Panc1 (cell line): ENCODE data around the gene WFDC5. TPM values are rescaled to one million over a fixed set of nuclear protein-coding genes. Genes with fewer than 3 reads are reported as not detected.
"Not testable (repeated sequence)": the region's sequence is repeated elsewhere in the genome, so short reads cannot be mapped to it uniquely, and the experiment has no call there.

Experiments used
- ATAC-seq: fragments of 200-7000 bp; cut with Tn5 transposase; 2 replicates; pipeline ENCODE4 v1.9.1; 2020; ENCODE audit warnings: mild to moderate bottlenecking, moderate library complexity
- BruUV-seq: library from RNA; stranded (reverse); fragments of 400-500 nt; replicated peaks from 2 replicates; lab custom pipeline; 2021; lab: Mats Ljungman, UMichigan
- CTCF ChIA-PET: fragments of 300-600 bp; sonication (Branson Sonifier 250); formaldehyde crosslinking; loops from one replicate; lab custom pipeline; 2022; ENCODE audit warnings: antibody characterized with exemption; lab: Charles Lee
- POLR2A ChIA-PET: fragments of 300-600 bp; sonication (Branson Sonifier 250); formaldehyde crosslinking; loops from one replicate; lab custom pipeline; 2022; ENCODE audit warnings: antibody characterized with exemption; lab: Charles Lee
- DNase-seq: peaks from one replicate; pipeline ENCODE4 v3.0.0-alpha.2; 2010; ENCODE audit warnings: low read depth, low spot score
- H3K27ac ChIP-seq: 2 replicates; pipeline ENCODE4 v1.5.1; 2011; ENCODE audit warnings: mild to moderate bottlenecking, low read length, inconsistent platforms
- H3K27me3 ChIP-seq: fragments of 200-500 bp; sonication (Bioruptor generic); 2 replicates; pipeline ENCODE4 v1.6.0; 2014; ENCODE audit warnings: low read length, inconsistent platforms; ENCODE audit not compliant: control insufficient read depth, insufficient read depth
- H3K36me3 ChIP-seq: fragments of 200-500 bp; sonication (Bioruptor generic); 2 replicates; pipeline ENCODE4 v1.5.1; 2014; ENCODE audit warnings: inconsistent platforms, mild to moderate bottlenecking, low read length, moderate library complexity; ENCODE audit not compliant: control insufficient read depth, insufficient read depth
- H3K4me1 ChIP-seq: 2 replicates; pipeline ENCODE4 v1.5.1; 2011; ENCODE audit warnings: inconsistent platforms, mild to moderate bottlenecking, low read length, moderate library complexity; ENCODE audit not compliant: control insufficient read depth, insufficient read depth
- H3K4me3 ChIP-seq, 2 experiments: 2 replicates each; pipeline ENCODE4 v1.5.1; 2011 to 2012; ENCODE audit warnings: low read depth in 2 of 2, low read length in 2 of 2, mild to moderate bottlenecking in 2 of 2, inconsistent platforms in 1 of 2, moderate library complexity in 1 of 2
- H3K9me3 ChIP-seq: fragments of 200-500 bp; sonication (Bioruptor generic); 2 replicates; pipeline ENCODE4 v1.5.1; 2014; ENCODE audit warnings: low read depth, mild to moderate bottlenecking, inconsistent platforms, low read length, moderate library complexity; ENCODE audit not compliant: control insufficient read depth, insufficient read depth
- POLR2AphosphoS5 ChIP-seq: IDR thresholded peaks from 2 replicates; pipeline ENCODE4 v1.6.1; 2012; ENCODE audit warnings: mild to moderate bottlenecking, low read depth, low read length, moderate library complexity
- SIN3A ChIP-seq: IDR thresholded peaks from 2 replicates; pipeline ENCODE4 v1.6.1; 2012; ENCODE audit warnings: low read depth, mild to moderate bottlenecking, low read length, moderate library complexity, borderline replicate concordance; ENCODE audit not compliant: insufficient read depth
- TCF7L2 ChIP-seq: IDR thresholded peaks from 2 replicates; pipeline ENCODE4 v1.6.1; 2011; ENCODE audit warnings: mild to moderate bottlenecking, low read depth, low read length, inconsistent platforms
- in situ Hi-C: cut with HindIII; loops from 2 replicates; pipeline ENCODE4 v1.10.0; 2016; ENCODE audit warnings: low sequenced_read_pairs, low pct_unique_long_range_greater_than_20kb
- intact Hi-C: fragments of 100-400 bp; cut with micrococcal nuclease; formaldehyde crosslinking; loops from one replicate; pipeline ENCODE4 v1.10.0; 2022; ENCODE audit not compliant: unreplicated experiment
- total RNA-seq: library from RNA; stranded (reverse); gene quantifications from one replicate; pipeline ENCODE4 v1.2.1, GENCODE V29; 2021; ENCODE audit not compliant: unreplicated experiment
- TF ChIP-seq, protein P1 (sequence below): fragments of 450-650 bp; IDR thresholded peaks from 2 replicates; pipeline ENCODE4 v1.5.1; 2017; ENCODE audit warnings: mild to moderate bottlenecking
- TF ChIP-seq, protein P2 (sequence below), 2 experiments: IDR thresholded peaks; 2 replicates each; pipeline ENCODE4 v1.6.1; 2011 to 2012; ENCODE audit warnings: low read depth in 2 of 2, control low read depth in 1 of 2, low read length in 1 of 2, mild to moderate bottlenecking in 1 of 2, moderate library complexity in 1 of 2; ENCODE audit not compliant: insufficient read depth in 1 of 2

WFDC5 gene
- total RNA-seq, 1 experiment from 2014 or later = not detected

GRCh38 chr20:45140836-45141235 is 25.9 kb upstream of the WFDC5 start:
- intact Hi-C loops (no loop called here), in situ Hi-C loops (no loop called here)
- TF ChIP-seq POLR2AphosphoS5 (no peak), TCF7L2 (no peak), SIN3A (no peak)
- TF ChIP-seq, protein P1, sequence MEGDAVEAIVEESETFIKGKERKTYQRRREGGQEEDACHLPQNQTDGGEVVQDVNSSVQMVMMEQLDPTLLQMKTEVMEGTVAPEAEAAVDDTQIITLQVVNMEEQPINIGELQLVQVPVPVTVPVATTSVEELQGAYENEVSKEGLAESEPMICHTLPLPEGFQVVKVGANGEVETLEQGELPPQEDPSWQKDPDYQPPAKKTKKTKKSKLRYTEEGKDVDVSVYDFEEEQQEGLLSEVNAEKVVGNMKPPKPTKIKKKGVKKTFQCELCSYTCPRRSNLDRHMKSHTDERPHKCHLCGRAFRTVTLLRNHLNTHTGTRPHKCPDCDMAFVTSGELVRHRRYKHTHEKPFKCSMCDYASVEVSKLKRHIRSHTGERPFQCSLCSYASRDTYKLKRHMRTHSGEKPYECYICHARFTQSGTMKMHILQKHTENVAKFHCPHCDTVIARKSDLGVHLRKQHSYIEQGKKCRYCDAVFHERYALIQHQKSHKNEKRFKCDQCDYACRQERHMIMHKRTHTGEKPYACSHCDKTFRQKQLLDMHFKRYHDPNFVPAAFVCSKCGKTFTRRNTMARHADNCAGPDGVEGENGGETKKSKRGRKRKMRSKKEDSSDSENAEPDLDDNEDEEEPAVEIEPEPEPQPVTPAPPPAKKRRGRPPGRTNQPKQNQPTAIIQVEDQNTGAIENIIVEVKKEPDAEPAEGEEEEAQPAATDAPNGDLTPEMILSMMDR = no peak
- TF ChIP-seq, protein P2, sequence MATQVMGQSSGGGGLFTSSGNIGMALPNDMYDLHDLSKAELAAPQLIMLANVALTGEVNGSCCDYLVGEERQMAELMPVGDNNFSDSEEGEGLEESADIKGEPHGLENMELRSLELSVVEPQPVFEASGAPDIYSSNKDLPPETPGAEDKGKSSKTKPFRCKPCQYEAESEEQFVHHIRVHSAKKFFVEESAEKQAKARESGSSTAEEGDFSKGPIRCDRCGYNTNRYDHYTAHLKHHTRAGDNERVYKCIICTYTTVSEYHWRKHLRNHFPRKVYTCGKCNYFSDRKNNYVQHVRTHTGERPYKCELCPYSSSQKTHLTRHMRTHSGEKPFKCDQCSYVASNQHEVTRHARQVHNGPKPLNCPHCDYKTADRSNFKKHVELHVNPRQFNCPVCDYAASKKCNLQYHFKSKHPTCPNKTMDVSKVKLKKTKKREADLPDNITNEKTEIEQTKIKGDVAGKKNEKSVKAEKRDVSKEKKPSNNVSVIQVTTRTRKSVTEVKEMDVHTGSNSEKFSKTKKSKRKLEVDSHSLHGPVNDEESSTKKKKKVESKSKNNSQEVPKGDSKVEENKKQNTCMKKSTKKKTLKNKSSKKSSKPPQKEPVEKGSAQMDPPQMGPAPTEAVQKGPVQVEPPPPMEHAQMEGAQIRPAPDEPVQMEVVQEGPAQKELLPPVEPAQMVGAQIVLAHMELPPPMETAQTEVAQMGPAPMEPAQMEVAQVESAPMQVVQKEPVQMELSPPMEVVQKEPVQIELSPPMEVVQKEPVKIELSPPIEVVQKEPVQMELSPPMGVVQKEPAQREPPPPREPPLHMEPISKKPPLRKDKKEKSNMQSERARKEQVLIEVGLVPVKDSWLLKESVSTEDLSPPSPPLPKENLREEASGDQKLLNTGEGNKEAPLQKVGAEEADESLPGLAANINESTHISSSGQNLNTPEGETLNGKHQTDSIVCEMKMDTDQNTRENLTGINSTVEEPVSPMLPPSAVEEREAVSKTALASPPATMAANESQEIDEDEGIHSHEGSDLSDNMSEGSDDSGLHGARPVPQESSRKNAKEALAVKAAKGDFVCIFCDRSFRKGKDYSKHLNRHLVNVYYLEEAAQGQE (IDR thresholded peaks at IDR 0.05; ENCODE audit: insufficient read depth in 1 of 2, low read depth in 2 of 2, low read length in 1 of 2) = no peak
- peaks cover 13% of the 10 kb centered on the region for H3K27me3 ChIP-seq
- DNase-seq = no peak
- no peak for ATAC-seq
- POLR2A ChIA-PET = no interaction called here
- no TSS peak for BruUV-seq
- no peaks in the 10 kb centered on the region for H3K4me1 ChIP-seq
- CTCF ChIA-PET = no interaction called here
- no peak overlapping the region for H3K4me3 ChIP-seq
- H3K36me3 ChIP-seq = no peaks in the 10 kb centered on the region
- H3K9me3 ChIP-seq = no peaks in the 10 kb centered on the region
- no peak overlapping the region for H3K27ac ChIP-seq

GRCh38 chr20:45139733-45140375 is 24.9 kb upstream of the WFDC5 start:
- POLR2A ChIA-PET, H3K9me3 ChIP-seq, in situ Hi-C loops, H3K36me3 ChIP-seq, H3K4me1 ChIP-seq, H3K4me3 ChIP-seq, ATAC-seq, H3K27me3 ChIP-seq, BruUV-seq, H3K27ac ChIP-seq, DNase-seq: not testable (repeated sequence)
- CTCF ChIA-PET = interaction anchor here (0.6 to 1.3 kb wide), 3 partner anchors 21 to 153 kb away, joined by 3 to 4 read pairs (median 4); no protein-coding TSS in a partner anchor
- intact Hi-C loops = loop anchor here (10.0 kb wide), 1 partner anchor 145 kb away; no protein-coding TSS in a partner anchor
